UCSD-AML1 (cell line): ENCODE measurements around the gene NLRP12.
"Not testable (repeated sequence)": the region's sequence is repeated elsewhere in the genome, so short reads cannot be mapped to it uniquely, and the experiment has no call there.

Source experiments
- DNase-seq: peaks from one replicate; lab custom pipeline; 2025; ENCODE audit not compliant: unreplicated experiment; lab: John Stamatoyannopoulos, UW

Gene NLRP12

DNA sequence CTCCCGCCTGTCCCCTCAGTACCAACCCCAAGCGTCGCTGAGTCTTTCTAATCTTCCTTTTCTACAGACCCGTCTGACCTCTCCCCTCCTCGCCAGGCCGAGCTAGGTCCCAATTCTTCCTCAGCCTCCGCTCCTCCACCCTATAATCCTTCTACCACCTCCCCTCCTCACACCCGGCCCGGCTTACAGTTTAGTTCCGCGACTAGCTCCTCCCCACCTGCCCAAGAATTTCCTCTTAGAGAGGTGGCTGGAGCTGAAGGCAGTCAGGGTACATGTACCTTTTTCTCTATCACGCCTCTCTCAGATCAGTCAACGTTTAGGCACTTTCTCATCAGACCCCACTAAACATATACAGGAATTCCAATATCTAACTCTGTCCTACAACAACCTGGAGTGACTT is 8.7 kb upstream of the NLRP12 start:
- not testable (repeated sequence) for DNase-seq

DNA sequence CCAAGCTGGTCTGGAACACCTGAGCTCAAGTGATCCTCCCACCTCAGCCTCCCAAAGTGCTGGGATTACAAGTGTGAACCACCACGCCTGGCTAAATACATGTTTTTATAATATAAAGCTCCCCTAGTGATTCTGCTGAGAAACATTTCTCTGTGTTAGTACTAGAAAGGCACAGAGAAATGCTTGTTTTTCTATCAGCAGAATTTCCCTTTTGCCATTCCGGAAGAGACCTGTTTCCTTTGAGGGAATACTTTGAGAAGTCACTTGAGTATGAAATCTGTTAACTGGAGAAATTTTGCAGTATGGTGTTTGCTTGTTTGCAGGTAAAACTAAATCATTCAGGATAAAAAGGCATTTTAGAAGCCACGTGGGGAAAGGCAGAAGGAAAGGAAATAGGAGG is 4.4 kb upstream of the NLRP12 start:
- DNase-seq = no peak

DNA sequence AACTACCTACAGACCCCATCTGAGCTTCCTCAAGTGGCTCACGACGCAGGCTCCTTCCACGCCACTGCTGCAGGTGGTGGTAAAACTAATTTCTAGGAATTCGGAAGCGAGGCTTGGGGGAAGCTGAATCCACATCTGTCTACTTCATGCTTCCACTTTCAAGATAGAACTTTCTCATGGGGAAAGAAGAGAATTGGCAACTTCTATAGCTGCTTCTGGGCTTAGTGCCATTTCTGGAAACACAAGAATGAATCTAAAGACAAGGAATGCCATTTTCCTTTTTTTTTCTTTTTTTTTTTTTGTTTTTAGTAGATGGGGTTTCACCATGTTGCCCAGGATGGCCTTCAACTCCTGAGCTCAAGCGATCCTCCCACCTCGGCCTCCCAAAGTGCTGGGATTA is 2.8 kb upstream of the NLRP12 start:
- DNase-seq = no peak

DNA sequence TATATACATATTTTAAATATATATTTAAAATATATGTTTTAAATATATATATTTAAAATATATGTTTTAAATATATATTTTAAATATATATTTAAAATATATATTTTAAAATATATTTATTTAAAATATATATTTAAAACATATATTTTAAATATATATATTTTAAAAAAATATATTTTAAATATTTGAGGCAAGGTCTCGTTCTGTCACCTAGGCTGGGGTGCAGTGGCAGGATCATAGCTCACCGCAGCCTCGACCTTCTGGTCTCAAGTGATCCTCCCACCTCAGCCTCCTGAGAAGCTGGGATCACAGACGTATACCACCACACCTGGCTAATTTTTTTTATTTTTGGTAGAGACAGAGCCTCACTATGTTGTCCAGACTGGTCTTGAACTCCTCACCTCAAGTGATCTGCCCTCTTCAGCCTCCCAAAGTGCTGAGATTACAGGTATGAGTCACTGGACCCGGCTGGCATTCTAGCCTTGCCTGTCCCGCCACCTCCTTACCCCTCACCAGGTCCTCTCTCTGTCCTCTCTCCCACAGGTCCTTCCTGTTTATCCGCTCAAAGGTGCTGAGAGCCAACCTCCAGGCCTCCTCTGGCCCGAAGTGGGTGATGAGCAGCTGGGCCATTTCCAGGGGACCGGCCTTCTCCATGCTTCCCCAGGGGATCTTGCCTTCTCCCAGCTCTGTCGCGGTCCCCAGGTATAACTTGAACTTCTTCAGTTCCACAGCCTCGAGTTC is 564 bp downstream of the NLRP12 start:
- no peak for DNase-seq

DNA sequence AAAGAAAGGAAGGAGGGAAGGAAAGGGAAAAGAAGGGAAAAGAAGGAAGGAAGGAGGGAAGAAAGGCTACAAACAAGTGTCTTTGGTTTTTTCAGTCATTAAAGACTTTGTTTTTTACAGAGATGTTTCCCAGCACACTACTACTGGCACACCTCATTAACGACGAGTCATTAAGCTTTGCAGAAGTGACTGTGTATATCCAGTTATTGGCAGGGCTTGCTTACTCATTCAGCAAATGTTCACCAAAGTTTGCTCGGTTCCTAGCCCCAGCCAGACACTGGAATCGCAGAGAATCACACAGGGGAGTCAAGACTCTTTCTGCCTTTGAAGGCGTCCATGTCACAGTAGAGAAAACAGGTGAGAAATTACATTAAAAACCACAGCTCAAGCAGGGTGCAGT is 4.3 kb downstream of the NLRP12 start:
- no peak for DNase-seq

DNA sequence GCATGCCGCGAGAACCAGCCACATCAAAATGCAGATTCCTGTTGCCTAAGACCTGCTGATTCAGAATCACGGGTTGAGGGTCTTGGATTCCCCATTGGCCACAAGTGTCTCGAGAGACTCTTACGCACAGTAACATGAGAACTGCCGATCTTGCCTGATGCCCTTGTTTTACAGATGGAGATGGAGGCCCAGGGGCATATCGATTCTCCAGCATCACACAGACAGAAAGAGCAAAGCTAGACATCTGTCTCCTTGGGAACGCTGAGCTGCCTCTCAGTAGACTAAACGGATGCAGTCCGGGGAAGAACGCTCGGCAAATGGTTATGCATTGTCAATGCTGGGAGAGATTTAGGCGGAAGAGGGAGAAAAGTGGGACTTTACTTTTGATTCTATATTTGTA is 5.4 kb downstream of the NLRP12 start:
- no peak for DNase-seq

DNA sequence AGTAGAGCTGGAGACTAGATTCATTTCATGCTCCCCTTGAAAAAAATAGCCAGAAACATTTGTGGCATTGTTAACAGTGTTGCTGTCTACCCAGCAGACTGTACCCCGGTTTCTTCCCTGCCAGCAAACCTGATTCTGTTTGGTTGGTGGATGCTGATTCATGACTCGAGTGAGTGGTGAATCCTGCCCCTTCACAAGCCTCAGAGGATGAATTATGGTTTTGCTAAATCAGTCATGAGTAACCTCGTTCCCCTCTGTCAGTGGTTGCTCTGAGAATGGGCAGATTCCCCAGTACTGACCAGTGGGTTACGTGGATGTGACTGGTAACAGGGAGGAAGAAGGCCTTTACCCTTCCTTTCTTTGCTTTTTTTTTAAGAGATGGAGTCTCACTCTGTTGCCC is 10.1 kb downstream of the NLRP12 start:
- no peak for DNase-seq

DNA sequence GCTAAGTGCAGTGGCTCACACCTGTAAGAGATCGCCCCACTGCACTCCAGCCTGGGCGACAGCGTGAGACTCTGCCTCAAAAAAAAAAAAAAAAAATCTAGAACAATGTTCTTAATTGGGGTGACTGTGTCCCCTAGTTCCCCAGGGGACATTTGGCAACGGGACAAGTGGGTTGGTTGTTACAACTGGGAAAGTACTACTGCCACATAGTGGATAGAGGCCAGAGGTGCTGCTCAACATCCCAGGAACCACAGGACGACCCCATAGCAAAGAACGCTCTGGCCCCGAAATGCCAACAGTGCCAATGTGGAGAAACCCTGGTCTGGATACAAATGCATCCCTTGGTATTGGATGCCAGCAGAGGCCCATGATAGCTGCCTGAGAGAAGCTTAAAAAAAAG is 11.8 kb downstream of the NLRP12 start:
- no peak for DNase-seq

DNA sequence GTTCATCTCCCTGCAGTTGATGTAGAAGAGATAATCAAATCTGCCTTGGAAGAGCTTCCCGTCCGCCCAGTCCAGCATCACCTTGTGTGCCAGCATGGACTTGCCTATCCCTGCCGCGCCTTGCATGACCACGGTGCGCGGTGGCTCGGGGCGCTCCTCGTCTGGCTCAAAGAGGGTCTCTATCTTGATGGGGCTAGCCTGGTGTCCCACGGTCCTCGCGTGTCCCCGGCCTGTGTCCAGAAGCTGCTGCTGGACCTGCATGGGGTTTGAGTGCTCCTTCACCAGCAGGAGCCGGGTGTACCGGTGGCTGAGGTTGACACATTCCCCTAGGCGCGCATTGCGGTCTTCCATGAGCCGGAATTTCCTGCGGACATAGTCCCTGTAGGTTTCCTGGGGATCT is 13.2 kb downstream of the NLRP12 start:
- DNase-seq = no peak

DNA sequence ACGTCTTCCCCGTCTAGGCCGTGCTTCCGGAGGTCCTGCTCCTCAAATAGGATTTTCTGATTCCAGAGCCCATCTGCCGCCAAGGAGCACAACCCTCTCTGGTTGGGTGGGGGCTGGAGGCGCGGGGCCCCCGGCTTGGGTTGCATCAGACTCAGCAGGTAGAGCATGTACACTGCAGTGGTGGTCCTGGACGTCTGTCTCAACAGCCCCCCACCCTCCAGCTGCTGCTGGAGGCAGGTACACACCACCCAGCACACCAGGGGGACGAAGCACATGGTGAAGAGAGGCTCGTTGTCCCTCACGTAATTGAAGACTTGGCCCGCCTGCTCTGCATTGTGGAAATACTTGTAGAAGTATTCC is 13.9 kb downstream of the NLRP12 start:
- no peak for DNase-seq

DNA sequence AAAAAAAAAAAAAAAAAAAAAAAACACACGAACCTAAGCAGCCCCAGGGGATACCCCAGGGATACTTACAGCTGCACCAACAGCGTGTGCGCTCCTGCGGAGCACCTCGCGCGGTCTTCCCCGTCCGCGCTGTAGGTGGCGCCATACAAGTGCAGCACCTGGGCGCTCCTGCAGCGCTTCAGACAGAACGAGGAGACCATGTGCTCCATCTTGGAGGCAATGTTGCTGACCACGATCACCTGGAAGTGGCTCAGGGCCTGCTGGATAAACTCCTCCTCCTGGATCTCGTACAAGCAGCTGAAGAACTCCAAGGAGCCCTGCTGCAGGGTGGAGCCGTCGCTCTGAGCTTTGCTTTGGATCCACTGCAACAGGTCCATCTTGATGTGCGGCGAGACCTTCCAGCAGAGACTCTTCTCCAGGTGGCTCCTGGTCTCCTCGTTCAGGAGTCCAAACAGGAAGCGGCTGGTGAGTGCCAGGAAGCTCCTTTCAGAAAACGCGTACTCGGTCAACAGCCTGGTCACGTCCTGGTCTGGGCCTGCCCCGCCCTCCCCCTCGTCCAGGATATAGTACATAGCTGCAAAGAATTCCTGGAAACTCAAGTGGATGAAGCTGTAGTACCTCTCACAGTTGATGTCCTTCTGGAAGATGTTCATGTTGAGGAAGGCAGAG is 14.5 kb downstream of the NLRP12 start:
- DNase-seq = peak; percentile 35

DNA sequence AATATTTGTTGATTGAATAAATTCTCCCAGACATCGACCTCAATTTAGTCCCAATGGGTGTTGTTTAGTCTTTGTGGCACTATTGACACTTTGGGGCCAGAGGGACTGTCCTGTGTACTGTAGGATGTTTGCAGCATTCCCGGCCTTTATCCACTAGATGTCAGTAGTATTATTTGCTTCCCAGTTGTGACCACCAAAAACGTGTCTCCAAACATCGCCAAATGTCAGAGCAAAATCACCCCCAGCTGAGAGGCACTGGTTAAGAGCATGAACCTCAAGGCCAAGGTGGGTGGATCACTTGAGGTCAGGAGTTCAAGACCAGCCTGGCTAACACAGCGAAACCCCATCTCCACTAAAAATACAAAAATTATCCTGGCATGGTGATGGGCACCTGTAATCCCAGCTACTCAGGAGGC is 15.4 kb downstream of the NLRP12 start:
- DNase-seq = no peak

DNA sequence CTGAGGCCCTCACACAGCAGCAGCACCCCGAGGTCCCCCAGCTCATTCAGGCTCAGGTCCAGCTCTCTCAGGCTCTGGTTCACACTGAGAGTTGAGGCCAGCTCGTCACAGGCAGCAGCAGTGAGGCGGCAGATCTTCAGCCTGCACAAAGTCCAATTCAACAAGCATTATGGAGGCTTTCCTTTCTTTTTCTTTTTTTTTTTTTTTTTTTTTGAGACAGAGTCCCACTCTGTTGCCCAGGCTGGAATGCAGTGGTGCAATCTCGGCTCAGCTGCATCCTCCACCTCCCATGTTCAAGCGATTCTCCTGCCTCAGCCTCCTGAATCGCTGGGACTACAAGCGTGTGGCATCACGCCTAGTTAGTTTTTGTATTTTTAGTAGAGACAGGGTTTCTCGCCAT is 22.9 kb downstream of the NLRP12 start:
- DNase-seq = no peak

DNA sequence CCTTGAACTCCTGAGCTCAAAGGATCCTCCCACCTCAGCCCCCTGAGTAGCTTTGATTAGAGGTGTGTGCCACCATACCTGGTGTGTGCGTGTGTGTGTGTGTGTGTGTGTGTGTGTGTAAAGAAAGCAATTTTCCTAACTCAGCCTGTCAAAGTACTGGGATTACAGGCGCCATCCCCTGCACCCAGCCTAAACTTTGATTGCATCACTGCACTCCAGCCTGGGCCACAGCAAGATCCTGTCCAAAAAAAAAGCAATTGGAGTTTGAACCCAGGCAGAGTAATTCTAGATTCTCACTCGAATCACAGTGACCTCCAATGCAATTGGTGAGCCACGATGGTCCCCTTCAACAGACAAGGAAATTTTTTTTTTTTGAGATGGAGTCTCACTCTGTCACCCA is 29.1 kb downstream of the NLRP12 start:
- no peak for DNase-seq

DNA sequence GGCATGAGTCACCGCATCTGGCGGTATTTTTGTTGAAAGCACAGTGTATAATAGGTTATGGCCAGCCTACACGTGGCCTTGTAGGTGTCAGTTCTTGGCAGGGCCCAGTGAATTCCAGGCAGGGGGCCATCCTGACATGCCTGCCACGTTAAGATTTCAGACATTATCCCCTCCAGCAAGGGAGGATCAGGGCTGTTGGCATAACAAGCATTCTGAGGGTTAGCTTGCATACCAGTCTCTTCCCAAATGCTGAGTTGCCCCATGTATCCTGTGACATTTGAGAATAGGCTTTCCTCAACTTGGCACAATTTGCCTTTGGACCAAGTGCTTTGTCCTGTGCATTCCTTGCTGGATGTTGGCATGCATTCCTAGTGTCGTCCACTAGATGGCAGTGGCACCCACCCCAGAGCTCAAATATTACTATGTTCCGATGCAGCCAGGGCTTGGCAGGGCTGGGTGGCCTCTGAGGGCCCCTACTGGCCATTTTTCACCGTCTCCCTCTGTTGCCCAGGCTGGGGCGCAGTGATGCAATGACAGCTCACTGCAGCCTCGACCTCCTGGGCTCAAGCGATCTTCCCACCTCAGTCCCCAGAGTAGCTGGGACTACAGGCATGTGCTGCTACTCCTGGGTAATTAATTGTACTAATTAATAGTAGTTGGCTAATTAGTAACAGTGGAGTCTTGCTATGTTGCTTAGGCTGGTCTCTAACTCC is 31.2 kb downstream of the NLRP12 start:
- DNase-seq = peak; percentile 85

DNA sequence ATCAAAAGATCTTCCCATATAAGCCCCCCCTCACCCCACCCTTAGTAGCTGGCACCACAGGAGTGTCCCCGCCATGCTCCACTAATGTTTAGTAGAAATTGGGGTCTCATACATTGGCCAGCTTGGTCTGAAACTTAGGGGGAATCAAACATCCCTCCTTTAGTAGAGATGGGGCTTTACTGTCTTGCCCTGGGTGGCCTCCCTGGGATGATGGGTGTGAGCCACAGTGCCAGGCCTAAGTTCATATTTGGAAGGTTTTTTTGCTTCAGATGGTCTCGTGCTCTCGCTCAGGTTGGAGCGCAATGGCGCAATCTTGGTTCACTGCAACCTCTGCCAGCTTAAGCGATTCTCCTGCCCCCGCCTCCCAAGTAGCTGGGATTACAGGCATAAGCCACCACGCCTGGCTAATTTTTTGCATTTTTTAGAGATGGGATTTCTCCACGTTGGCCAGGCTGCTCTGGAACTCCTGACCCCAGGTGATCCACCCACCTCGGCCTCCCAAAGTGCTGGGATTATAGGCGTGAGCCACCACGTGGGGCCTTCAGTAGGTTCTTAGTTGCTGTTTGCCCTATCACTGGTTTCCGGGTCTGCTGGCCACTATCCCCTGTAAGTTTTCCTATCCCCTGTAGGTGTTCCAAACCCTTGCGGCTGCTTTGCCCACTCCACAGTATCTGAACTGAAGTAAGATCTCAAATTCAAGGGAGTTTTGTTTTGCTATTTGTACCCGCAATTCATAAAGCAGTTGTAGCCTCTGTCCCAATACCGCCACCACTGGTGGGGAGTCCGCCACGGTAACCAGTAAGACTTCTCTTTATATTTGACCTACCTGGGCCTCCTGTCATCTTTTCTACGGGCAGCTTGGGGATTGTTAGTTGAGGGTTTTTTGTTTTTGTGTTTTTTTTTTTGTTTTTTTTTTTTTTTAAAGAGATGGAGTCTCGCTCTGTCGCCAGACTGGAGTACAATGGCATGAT is 34.1 kb downstream of the NLRP12 start:
- DNase-seq = no peak

DNA sequence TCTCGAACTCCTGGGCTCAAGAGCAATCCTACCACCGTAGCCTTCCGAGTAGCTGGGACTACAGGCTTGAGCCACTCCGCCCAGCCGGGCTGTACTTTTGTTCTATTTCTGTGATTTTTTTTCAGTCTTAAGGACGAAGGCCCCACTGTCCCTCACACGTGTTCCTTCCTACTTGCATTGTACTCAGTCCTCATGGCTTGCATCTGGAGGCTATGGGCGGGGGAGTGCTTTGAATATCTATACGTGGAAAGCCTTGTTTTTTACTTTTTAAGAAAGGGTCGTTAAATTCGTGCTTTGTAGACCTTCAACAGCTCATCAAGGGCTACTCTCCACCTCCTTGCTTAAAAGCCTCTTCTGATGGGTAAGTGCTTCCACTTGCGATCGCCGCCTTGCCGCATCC is 36.8 kb downstream of the NLRP12 start:
- no peak for DNase-seq

DNA sequence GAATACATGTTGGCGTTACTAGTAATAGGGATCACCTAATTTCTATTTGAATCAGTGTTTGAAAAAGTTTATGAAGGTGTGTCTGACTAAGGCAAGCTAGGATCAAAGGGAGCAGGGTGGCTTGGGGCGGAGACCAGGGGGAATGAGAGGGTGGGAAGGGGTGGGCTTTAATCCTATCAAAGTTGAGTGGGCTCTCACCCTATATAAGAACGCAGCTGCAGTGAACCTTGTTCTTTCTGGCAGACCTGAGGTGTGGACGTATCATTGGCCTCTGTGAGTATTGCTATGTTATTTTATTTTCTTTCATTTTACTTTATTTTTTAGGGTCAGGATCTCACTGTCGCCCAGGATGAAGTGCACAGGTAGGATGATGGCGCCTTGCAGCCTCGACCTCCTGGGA is 37.4 kb downstream of the NLRP12 start:
- DNase-seq = no peak

DNA sequence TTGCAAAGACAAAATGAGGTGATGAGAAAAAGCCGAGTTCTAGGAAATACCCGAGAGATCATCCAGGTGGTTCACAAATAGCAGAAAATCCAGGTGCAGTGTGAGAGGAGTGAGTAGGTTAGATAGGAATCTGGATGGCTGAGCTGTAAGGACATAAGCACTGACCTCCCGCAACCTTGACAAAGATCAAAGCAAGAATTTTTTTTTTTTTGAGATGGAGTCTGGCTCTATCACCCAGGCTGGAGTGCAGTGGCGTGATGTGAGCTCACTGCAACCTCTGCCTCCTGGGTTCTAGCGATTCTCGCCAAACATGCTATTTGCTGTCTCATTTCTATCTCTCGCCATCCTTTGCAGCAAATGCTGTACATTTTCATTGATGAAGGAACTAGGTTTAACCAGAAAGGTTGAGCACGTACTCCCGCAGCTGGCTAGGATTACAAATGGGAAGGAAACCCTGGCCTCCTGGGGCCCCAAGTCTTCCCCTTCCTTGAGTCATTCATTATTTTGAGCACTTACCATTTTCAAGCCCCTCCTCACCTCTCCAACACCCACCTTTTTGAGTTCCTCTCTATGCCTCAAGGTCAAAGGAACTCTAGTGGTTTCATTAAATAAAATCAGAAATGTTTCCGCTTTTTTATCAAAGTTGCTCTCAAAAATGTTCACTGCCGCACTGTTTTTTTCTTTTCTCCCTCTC is 38.8 kb downstream of the NLRP12 start:
- DNase-seq = peak; percentile 20

DNA sequence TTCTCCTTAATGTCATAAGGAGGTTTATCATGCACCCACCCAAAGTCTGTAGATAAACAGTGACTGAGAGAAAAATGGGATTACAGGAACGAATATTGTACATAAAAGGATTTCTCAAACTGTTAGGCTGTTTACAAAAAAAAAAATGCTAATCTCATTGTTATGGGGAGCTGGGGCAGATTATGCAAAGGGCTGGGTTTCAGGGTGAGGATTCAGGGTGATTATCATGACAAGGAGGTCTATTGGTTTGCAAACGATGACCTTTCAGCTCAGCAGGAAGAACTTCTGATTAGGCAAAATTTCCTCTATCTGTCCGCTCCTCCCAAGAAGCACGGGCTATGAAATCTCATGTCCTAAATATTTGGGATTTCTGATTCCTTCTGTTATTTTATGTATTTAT is 41.4 kb downstream of the NLRP12 start:
- DNase-seq = no peak

DNA sequence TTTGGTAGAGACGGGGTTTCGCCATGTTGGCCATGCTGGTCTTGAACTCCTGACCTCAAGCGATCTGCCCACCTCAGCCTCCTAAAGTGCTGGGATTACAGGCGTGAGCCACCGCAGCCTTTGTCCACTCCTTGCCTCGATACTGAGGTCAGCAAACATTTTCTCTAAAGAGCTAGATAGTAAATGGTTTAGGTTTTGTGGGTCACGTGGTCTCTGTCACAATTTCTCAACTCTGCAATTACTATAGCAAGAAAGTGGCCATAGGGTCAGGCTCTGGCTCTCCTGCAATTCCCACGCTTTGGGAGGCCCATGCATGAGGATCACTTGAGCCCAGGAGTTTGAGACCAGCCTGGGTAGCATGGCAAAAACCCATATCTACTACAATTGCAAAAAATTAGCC is 42.8 kb downstream of the NLRP12 start:
- DNase-seq = not testable (repeated sequence)
